Measurements from ENCODE around the gene SYNDIG1.

DNA sequence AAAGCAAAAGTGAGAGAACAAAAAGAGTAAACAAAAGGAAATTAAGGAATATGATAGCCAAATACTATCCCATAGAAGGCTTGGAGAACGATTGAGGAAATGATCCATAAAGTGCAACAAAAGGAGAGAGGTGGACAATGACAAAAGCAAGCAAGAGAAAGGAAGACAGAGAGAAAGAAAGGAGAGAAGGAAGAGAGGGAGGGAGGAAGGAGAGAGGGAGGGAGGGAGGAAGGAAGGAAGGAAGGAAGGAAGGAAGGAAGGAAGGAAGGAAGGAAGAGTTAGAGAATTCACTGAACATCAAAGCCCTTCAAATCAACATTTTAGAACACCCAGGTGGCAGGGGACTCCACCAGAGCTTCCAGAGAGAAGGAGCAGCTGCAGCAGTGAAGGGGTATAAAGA, 185.0 kb downstream of the SYNDIG1 start:
- TF ChIP-seq POLR2A (IDR thresholded peaks at IDR 0.05; ENCODE audit: low read length): no peak
- no peak for TF ChIP-seq GATA1 (IDR thresholded peaks at IDR 0.05; ENCODE audit: low read depth, low read length)
